GM19239 (cell line): ENCODE results near the gene ATP13A2.

ENCODE experiments used
- DNase-seq: peaks from one replicate; pipeline ENCODE4 v3.0.0; 2011; ENCODE audit warnings: low spot score; ENCODE audit not compliant: insufficient read length
- FAIRE-seq: peaks from 2 replicates; lab custom pipeline; 2011; peaks lifted over from hg19 to GRCh38; lab: Jason Lieb, UNC

ATP13A2 gene

GRCh38 chr1:17005365-17005740, 6.4 kb downstream of the ATP13A2 start:
- no peak for FAIRE-seq

DNA sequence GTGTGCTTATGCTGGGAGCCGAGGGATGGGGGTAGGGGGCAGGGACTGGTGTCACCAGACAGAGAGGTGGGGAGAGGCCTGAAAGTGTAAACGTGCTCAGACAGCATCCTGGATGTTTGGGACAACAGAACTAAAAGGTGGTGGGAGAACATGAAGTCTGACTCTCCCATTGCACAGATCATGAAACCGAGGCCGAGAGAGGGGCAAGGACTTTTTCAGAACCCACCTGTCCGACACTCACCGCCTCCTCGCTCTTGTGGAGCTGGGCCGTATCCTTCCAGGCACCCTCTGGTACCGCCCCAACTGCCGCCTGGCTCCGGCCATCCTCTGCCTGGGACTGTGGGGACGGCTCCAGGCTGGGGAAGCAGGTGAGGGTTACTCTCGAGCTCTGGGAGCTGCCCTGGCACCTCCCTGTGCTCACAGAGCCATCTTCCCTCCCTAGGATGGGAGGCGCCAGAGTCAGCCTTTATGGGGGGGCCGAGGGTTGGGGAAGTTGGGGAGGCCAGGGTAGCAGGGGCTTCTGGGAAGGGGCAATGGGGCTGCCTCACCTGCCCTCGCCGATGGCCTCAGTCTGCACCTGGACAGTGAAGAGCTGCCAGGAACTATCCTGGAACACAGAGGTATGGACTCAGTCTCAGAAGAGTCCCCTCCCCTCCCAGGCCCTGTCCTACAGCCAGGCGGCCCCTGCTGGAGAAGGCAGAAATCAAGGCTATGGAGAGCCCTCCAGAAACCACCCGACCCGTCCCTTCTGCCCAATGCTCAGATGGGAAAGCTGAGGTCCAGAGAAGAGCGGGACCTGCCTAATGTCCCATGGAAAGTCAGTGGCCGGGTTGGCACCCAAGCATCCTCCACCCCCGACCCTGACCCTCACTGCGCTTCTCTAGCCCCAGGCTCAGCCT, 7.0 kb downstream of the ATP13A2 start:
- DNase-seq (no peak), FAIRE-seq (no peak)

More at GRCh38 chr1:17005365-17005740, 6.4 kb downstream of the ATP13A2 start:
- no peak for DNase-seq

DNA sequence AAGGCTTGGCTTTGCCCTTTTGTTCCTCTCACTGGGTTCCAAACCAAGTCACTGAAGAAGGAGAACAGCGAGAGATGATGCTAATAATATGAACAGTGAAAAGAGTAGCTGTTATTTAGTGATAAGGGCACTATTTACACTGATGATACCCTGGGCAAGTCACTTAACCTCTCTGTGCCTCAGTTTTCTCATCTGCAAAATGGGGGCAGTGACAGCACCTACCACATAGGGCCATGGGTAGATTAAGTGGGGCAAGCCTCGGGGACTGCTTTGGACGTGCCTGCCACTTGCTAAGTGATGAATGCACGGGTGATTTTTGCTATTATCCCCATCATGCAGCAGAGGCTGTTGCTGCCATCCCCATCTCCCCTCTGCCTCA, 9.2 kb downstream of the ATP13A2 start:
- DNase-seq (no peak), FAIRE-seq (no peak)

DNA sequence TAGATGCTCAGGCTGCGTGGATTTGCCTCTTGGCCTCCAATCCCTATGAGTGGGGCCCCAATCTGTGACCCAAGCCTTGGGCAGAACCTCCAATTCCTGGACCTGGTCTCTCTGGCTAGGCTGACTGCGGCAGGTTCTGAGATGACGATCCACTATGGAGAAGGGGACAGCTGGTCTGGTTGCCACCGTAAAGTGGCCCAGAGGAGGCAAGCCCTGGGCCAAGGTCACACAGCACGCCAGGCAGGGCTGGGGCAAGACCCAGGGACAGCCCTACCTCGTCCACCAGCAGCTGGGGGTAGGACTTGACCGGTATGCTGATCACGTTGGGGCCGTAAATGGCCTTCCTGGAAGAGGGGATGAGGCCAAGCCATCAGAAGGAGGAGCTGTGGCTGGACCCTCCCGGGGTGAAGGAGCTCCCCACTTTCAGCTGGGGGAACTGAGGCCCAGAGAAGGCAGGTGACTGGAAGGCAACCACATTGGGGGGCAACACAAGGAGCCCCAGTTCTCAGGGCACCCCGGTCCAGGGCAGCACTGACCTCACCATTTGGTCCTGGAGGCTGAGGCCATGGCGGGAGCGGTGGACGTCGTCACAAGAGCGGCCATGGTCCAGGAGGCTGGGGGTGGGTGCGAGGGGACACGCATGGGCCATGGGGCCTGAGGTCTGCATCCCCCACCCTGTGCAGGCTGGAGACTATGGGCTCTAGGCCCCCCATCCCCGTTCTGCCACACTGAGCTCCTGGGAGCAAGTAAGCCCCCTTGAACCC, 9.8 kb downstream of the ATP13A2 start:
- no peak for FAIRE-seq
- no peak for DNase-seq

GRCh38 chr1:16999863-17000262, 11.9 kb downstream of the ATP13A2 start:
- FAIRE-seq (no peak), DNase-seq (no peak)

- FAIRE-seq (no peak), DNase-seq (no peak)
These were observed 13.1 kb downstream of the ATP13A2 start for GRCh38 chr1:16998589-16998988.

DNA sequence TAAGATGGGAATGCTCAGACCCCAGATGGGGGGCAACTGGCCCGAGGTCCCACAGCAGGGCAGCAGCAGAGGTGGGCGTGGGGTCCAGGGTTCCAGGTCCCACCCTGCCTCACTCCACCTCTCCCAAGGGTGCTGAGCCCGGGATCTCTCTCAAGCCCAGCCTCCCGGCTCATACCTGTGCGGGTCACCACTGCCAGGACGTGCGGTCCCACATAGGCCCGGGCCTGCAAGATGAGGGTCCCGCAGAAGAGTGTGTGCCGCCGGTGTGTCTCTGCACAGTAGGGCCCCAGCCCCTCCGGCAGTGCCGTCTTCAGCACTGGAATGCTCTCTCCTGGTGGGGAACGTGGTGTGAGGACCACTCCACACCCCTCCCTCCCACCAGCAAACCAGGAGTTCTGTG, 14.9 kb downstream of the ATP13A2 start:
- no peak for DNase-seq
- FAIRE-seq = no peak

DNA sequence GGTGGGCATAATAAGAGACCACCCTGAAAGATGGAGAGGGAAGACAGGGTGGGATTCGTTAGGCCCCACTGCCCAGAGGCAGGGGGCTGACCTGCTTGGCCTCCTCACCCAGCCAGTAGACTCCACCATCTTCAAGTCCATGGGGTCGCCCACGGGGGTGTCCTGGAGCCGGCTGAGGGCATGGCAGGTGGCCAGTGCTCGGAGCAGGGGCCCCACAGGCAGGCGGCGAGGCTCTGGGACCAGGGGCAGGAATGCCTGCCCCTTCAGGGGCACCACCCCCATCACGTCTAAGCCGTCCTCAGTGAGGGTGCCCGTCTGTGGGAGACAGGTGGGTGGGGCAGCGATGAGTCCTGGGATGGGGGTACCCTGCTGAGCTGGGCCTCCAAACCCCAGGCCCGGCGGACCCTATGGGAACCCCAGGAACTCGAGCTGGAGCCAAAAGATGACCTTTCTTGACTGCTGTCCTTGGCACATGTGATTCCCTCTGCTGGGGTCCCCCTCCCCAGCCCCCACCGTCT, 18.1 kb downstream of the ATP13A2 start:
- FAIRE-seq (no peak), DNase-seq (no peak)

- no peak for FAIRE-seq
- no peak for DNase-seq
These were observed 19.1 kb downstream of the ATP13A2 start for GRCh38 chr1:16992675-16993074.

- FAIRE-seq = no peak
- DNase-seq = no peak
These were observed 19.6 kb downstream of the ATP13A2 start for GRCh38 chr1:16992102-16992501.

- no peak for FAIRE-seq
These were observed 20.2 kb downstream of the ATP13A2 start for GRCh38 chr1:16991571-16991970.

GRCh38 chr1:16989676-16990391, 21.9 kb downstream of the ATP13A2 start:
- DNase-seq (no peak), FAIRE-seq (no peak)

More at GRCh38 chr1:16991571-16991970, 20.2 kb downstream of the ATP13A2 start:
- no peak for DNase-seq

GRCh38 chr1:16988210-16988609, 23.5 kb downstream of the ATP13A2 start:
- DNase-seq = no peak
- no peak for FAIRE-seq

DNA sequence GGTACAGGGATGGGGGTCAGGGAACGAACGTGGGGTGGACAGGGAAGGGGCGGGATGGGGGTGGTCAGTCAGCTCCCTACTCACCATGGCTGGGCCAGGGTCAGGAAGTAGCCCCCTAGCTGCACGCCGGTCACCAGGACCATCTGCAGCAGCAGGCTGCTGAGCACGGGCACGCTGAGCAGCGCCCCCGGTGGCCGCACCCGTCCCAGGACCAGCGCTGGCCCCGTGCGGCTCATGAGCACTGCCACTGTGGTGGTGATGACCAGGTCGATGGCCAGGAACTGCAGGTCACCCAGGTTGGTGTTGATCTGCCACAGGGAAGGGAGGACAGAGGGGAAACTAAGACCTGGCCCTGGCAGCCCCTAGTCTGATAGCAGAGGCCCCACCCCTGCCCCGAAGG, 24.8 kb downstream of the ATP13A2 start:
- FAIRE-seq (no peak), DNase-seq (no peak)

GRCh38 chr1:16986560-16986959, 25.2 kb downstream of the ATP13A2 start:
- DNase-seq = no peak
- no peak for FAIRE-seq

DNA sequence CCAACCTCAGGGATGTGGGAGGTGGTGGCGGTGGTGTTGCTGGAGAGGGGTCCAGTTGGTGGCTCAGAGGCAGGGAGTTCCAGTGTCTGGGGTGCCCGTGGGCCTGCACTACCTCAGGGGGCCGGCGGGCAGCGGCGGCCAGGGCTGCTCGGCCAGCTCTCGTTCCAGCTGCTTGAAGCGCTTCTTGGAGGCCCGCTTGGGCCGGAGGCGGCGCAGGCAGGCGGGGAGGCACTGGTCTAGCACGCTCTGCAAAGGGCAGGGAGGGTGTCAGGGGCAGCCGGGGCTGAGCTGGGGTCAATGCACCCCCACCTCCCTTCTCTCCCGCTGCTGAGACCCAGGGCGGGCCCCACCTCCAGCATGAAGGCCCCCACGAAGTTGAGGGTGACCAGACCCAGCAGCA, 25.6 kb downstream of the ATP13A2 start:
- no peak for FAIRE-seq
- no peak for DNase-seq

GRCh38 chr1:16984717-16985116, 27.0 kb downstream of the ATP13A2 start:
- FAIRE-seq (no peak), DNase-seq (no peak)

DNA sequence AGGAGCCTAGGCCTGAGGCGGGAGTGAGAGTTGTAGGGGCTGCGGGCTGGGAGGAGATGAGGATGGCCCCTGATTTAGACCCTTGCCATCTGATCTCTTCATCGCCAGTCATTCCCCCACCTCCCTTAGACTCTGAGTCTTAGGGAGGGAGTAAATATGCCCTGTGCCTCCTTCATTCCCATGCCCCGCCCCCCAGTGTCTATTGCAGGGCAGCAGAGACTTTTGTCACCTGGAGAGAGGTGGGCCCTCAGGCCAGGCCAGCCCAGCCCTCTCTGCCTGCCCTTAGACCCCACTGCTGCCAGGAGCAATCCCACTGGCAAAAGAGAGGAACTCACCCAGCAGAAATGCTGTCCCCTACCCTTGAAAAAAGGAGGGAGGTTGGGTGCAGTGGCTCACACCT, 28.1 kb downstream of the ATP13A2 start:
- FAIRE-seq (no peak), DNase-seq (no peak)

DNA sequence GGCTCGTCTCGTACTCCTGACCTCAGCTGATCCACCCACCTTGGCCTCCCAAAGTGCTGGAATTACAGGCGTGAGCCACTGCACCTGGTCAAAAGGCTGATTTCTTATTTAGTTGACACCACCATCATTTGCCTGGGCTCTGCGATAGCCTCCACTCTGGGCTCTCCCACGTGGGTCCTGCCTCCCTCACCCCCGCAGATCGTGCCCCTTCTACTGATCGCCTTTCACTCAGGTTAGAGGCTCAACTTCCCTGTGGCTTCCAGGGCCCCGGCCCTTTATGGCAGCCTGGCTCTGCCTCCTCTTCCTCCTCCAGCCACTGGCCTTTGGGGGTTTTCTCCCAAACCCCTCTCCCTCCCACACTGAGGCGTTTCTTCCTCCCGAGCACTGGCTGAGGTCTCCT, 28.8 kb downstream of the ATP13A2 start:
- no peak for DNase-seq
- FAIRE-seq = no peak

DNA sequence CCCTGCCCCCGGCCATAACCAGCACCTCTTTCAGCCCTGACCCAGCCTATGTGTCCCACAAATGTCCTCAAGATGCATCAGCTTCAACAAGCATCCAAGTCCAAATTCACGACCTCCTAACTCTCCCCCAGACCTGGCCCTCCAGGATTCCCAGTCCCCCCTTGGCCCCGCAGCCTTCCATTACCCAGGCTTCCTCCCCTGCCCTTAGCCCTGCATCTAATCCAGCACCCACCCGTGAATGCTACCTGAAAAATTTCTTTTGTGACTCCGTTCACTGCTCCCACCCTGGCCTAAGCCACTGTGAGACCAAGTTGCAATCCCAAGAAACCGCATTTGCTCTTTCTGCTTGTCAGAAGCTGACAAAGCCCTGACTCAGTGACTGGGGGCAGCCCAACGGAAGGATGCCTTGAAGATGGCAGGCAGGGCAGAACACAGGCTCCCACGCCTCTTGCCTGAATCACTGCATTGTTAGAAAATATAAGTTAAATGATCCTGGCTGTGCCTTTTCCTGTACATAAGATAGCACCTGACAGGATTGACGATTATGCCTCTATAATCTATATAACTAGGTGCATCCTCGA, 30.4 kb downstream of the ATP13A2 start:
- no peak for DNase-seq
- no peak for FAIRE-seq
